HG03565 (cell line): ENCODE measurements around the gene ZBTB46.
"Not testable (repeated sequence)": the region's sequence is repeated elsewhere in the genome, so short reads cannot be mapped to it uniquely, and the experiment has no call there.

Source experiments
- ATAC-seq: cut with Tn5 transposase; IDR thresholded peaks from one replicate; pipeline ENCODE4 v1.9.1; 2021; ENCODE audit warnings: mild to moderate bottlenecking, moderate library complexity; ENCODE audit not compliant: unreplicated experiment

Gene ZBTB46

GRCh38 chr20:63821811-63822210 lies 9.3 kb downstream of the ZBTB46 start:
- no peak for ATAC-seq

DNA sequence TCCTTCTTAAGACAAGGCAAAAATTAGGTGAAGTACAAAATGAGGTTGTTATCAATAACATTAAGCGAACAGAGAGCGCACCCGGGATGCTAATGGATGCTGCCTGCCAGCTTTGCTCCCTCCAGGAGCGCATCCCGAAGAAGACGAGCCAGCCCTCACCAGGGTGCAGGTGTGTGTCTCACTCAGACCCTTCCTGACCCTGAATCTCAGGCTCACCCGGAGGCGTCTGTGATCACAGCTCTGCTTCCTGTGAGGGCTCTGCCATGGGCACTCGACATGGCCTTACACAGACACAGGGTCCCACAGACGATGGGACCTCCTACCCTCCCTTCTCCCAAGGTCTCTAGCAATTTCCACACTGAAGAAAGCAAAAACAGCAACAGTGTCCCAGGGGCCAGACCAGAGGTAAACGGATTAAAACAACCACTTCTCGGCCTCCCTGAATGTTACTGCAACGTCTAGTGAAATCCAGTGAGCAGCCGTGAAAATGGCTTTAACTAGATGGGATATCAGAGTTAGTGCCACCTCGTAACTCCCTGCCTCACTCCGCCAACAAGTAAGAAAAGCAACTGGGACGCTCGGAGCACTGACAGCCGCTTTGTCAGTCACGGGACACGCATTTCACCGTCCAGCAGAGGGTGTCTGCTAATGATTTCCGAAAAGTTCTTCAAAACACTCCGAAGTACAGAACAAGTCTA lies 11.7 kb downstream of the ZBTB46 start:
- no peak for ATAC-seq

DNA sequence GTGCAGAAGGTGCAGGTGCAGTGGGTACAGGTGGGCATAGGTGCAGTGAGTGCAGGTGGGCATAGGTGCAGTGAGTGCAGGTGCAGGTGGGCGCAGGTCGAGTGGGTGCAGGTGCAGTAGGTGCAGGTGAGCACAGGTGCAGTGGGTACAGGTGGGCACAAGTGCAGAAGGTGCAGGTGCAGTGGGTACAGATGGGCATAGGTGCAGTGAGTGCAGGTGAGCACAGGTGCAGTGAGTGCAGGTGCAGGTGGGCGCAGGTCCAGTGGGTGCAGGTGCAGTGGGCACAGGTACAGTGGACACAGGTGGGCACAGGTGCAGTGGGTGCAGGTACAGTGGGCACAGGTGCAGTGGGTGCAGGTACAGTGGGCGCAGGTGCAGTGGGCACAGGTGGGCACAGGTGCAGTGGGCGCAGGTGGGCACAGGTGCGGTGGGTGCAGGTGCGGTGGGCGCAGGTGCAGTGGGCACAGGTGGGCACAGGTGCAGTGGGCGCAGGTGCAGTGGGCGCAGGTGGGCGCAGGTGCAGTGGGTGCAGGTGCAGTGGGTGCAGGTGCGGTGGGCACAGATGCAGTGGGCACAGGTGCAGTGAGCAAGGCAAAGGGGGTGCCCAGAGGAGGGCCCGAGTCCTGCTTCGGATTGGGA lies 15.3 kb downstream of the ZBTB46 start:
- no peak for ATAC-seq

DNA sequence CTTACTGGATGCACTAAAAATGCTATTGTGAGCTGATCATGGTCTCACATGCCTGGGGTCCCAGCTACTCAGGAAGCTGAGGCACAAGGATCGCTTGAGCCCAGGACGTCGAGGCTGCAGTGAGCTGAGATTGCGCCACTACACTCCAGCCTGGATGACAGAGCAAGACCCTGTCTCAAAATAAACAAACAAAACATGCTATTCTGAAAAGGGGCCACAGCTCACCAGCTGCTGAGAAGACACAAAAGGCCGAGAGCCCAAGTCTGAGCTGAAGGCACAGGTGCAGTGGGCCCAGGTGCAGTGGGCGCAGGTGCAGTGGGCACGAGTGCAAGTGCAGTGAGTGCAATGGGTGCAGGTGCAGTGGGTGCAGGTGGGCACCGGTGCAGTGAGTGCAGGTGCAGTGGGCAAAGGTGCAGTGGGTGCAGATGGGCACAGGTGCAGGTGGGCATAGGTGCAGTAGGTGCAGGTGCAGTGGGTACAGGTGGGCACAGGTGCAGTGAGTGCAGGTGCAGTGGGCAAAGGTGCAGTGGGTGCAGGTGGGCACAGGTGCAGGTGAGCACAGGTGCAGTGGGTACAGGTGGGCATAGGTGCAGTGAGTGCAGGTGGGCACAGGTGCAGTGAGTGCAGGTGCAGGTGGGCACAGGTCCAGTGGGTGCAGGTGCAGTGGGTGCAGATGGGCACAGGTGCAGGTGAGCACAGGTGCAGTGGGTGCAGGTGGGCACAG lies 16.0 kb downstream of the ZBTB46 start:
- no peak for ATAC-seq

DNA sequence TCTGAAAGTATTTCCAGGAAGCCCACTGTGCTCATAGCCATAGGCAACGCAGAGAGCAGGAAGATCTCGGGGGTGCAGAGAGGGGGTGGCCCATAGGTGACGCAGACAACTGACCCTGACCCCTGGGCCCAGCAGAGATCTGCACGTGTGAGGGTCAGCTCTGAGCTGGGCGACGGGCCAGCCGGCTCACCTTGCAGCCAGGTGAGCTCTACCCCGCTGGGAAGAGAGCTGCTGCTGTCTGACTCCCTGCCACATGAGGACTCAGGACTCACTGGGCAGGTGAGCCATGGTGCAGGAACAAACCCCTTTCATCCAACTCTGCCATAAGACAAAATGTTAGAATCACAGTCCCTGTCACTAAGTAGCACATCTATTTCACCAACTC lies 19.6 kb downstream of the ZBTB46 start:
- ATAC-seq = no peak

DNA sequence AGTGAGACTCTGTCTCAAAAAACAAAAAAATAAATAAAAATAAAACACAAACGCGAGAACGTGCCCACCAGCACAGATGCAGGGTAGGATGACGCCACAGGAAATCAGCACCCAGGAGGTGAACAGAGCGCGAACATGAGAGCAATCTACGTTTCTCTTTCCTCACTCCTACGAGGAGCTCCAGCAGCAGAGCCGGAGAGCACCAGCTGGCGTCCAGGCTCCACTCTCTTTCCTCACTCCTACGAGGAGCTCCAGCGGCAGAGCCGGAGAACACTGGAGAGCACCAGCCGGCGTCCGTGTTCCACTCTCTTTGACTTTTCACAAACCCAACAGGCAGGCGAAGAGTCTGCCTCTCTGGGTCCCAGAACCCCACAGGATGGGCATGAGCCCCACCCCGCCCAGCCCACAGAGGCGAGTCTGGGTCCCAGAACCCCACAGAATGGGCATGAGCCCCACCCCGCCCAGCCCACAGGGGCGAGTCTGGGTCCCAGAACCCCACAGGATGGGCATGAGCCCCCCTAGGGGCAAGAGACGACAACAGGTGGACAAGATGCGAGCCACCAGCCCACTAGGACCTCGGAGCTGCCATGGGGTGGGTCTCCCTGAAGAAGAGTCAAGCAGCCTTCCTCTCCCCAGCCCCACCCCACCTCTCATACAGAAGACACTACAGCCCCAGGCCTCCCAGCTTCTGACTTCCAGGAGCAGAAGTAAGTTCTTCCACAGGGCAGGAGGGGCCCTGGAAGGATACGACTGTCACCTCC lies 20.2 kb downstream of the ZBTB46 start:
- ATAC-seq = no peak

- ATAC-seq = no peak
Measured at GRCh38 chr20:63809856-63810255, 21.2 kb downstream of the ZBTB46 start.

DNA sequence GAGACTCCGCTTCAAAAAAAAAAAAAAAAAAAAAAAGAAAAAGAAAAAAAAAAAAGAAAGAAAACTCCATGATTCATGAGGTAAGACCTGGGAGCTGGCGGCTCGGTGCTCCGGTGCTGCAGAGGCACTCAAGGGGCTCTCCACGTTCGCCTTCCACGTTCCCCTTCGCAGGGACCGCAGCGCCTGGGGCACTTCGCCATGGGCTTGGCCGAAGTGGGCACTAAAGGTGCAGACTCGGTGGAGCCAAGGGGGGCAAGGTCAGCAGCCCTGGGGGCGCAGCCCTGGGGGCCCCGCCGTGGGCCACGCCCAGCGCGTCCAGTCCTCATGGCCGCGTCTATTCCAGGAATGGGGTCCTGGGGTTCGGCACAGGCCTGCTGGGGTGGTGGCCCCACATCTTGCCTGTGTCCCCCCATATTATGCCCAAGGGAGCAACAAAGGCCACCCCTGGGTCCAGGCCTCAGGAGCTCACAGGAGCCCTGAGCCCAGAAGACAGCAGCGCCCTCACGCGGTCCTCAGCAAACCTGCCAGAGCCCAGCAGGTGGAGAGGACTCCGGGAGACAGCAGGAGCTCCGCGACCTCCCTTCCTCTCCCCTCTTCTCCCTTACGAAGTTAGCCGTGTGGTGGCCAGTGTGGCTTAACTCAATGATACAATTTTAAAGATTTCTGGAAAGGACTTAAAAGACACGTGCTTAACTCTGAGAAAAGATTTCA lies 21.9 kb downstream of the ZBTB46 start:
- ATAC-seq = no peak

GRCh38 chr20:63808145-63808724 lies 22.8 kb downstream of the ZBTB46 start:
- no peak for ATAC-seq

- ATAC-seq = no peak
Measured at GRCh38 chr20:63807654-63808053, 23.4 kb downstream of the ZBTB46 start.

- ATAC-seq = no peak
Measured at GRCh38 chr20:63804308-63804636, 26.8 kb downstream of the ZBTB46 start.

DNA sequence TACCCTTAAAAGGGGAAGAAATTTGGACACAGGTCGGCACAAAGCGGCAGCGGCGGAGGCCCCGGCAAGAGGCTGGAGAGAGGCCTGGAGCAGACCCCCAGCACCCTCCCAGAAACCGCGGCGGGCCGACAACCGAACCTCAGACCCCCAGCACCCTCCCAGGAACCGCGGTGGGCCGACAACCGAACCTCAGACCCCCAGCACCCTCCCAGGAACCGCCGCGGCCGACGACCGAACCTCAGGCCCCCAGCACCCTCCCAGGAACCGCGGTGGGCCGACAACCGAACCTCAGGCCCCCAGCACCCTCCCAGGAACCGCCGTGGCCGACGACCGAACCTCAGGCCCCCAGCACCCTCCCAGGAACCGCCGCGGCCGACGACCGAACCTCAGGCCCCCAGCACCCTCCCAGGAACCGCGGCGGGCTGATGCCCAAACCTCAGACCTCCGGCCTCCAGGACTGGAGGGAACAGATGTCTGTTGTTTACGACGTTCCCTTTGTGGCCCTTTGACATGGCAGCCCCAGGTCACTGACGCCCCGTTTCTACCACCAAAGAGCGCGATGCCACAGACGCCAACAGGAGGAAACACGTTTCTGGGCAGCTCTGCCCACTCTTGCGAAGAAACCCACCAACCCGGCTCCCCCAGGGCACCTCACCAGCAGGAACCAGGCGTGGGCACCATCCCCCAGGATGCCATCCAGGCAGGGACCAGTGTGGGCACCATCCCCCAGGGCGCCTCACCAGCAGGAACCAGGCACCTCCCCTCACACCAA lies 28.4 kb downstream of the ZBTB46 start:
- ATAC-seq = no peak

GRCh38 chr20:63801174-63801573 lies 29.9 kb downstream of the ZBTB46 start:
- not testable (repeated sequence) for ATAC-seq

GRCh38 chr20:63800411-63800810 lies 30.7 kb downstream of the ZBTB46 start:
- ATAC-seq = not testable (repeated sequence)

GRCh38 chr20:63799127-63799526 lies 31.9 kb downstream of the ZBTB46 start:
- ATAC-seq = not testable (repeated sequence)

DNA sequence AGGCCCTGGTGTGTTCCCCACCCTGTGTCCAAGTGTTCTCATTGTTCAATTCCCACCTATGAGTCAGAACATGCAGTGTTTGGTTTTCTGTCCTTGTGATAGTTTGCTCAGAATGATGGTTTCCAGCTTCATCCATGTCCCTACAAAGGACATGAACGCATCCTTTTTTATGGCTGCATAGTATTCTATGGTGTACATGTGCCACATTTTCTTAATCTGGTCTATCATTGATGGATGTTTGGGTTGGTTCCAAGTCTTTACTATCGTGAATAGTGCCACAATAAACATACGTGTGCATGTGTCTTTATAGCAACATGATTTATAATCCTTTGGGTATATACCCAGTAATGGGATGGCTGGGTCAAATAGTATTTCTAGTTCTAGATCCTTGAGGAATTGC lies 33.9 kb downstream of the ZBTB46 start:
- not testable (repeated sequence) for ATAC-seq

DNA sequence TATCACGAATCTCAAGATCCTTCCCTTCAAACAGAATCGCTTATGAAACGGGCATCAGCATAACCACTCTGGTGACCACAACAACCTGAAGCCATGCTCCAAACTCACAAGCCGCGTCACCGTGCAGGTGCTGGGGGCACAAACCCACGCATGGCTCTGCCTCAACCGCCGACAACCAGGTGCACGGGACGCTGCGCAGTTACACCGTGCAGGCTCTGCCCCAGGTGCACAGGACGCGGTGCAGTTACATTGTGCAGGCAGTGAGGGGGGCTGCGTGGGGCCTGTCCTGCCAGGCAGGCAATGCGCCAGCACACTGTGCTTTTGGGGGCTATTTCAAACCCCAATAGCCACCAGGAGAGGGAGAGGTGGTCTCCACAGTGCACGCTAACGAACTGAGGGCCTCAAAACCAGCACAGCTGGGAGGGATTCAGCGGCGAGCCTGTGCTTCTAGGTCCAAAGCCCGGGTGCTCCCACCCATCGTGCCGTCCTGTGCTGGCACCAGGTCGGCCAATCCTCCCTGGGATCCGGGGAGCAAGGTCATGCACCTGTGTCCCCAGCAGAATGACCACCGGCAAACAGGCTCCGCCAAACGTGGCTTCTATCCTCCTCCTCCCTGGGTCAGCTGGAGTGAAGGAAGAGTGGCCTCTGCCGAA lies 35.8 kb downstream of the ZBTB46 start:
- no peak for ATAC-seq

GRCh38 chr20:63794614-63795013 lies 36.5 kb downstream of the ZBTB46 start:
- ATAC-seq = no peak

GRCh38 chr20:63792866-63793265 lies 38.2 kb downstream of the ZBTB46 start:
- ATAC-seq = no peak
